NCI-H345 (cell line): Measurements from ENCODE around the gene OSMR.
"Not testable (repeated sequence)": the region's sequence is repeated elsewhere in the genome, so short reads cannot be mapped to it uniquely, and the experiment has no call there.

Experiments
- DNase-seq: peaks from one replicate; lab custom pipeline; 2025; lab: John Stamatoyannopoulos, UW

The OSMR gene

GRCh38 chr5:38831117-38831516 is 14.7 kb upstream of the OSMR start:
- no peak for DNase-seq

DNA sequence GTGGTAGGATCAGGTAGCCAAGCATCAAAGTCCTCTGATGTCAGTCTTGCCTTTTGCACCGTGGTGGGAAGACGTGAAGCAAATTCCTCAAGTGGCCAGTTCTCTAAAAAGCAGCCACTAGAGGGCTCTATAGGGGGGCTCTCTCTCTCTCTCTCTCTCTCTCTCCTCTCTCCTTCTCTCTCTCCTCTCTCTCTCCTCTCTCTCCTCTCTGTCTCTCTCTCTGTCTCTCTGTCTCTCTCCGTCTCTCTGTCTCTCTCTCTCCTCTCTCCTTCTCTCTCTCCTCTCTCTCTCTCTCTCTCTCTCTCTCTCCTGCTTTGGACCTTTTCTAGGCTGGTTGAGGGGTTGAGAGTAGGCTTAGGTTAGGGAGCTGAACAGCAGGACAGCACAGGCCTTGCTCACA is 13.9 kb upstream of the OSMR start:
- DNase-seq, result no peak

DNA sequence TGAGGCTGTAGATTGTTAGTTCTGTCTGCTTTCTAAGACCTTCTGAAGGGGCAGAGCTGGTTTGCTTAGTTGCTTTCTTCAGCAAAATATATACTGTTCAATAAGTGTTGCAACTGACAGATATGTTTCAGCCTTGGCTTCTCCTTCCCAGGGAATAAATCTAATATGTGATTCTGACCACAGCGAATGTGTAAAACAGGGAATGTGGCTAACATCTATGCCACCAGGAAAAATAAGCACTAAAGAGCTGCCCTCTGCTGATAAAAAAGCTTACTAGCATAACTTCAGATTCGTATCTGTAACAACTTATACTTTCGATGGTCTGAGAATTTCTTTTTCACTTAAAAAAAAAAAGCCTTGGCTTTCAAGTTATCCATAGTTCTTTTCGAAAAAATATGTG is 13.0 kb upstream of the OSMR start:
- no peak for DNase-seq

DNA sequence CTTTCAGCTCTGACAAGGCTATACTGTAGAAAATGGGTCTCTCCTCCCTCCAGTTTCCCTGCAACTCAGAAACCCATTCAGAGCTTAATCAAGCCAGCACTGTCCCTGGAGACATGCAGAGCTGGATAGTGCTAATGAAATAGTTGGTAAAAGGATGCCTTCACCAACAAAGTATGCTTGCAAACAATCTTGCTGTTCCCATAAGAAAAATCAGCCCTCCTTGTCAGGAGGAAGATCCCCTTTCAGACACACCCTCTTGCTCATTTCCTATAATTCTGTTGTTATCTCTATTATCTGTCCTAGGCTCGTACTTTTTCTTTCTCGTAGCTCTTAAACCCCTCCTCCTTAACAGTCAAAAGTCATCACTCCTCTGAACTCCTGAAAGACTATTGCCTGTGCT is 9.9 kb upstream of the OSMR start:
- no peak for DNase-seq

DNA sequence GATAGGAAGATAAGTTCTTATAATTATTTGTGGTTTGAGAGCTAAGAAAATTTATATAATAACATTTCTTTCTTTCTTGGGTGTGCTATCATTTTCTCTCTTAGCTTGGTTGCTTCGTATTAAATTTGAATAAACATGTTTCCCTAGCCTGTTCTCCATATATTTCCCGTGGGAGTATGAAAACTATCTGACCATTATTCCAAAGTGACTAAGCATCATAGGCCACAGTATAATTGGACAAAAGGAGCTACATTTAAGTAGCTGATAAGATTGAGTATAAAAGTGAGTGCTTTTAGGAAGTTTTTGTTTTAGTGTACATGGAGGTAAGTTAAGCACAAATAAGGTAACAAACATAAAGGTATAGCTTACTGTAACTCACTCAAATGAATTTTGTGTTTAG is 8.4 kb upstream of the OSMR start:
- no peak for DNase-seq

- no peak for DNase-seq
Measured at GRCh38 chr5:38837932-38838331, 7.9 kb upstream of the OSMR start.

DNA sequence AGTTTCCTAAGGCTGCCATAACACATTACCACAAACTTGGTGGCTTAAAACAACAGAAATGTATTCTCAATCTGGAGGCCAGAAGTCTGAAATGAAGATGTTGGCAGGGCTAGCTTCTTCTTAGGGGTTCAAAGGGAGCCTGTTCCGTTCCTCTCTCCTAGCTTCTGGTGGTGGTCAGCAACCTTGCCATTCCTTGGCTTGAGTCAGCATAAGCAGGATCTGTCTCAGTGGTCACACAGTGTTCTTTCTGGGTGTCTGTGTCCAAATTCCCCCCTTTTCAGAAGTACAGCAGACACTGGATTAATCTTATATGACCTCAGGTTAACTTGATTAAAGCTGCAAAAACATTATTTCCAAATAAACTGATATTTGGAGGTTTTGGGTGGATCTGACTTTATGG is 2.1 kb upstream of the OSMR start:
- no peak for DNase-seq

- no peak for DNase-seq
Measured at GRCh38 chr5:38846379-38847011, 683 bp downstream of the OSMR start.

GRCh38 chr5:38847559-38848347 is 1.9 kb downstream of the OSMR start:
- DNase-seq, result no peak

GRCh38 chr5:38848637-38849036 is 2.8 kb downstream of the OSMR start:
- DNase-seq, result no peak

DNA sequence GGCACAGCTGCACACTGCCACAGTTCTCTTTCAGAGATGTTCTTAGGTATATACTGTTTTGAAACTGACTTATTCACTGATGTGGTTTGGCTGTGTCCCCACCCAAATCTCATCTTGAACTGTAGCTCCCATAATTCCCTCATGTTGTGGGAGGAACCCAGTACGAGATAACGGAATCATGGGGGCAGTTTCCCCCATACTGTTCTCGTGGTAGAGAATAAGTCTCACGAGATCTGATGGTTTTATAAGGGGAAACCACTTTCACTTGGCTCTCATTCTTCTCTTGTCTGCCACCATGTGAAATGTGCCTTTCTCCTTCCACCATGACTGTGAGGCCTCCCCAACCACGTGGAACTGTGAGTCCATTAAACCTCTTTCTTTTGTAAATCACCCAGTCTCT is 5.8 kb downstream of the OSMR start:
- DNase-seq, result not testable (repeated sequence)

DNA sequence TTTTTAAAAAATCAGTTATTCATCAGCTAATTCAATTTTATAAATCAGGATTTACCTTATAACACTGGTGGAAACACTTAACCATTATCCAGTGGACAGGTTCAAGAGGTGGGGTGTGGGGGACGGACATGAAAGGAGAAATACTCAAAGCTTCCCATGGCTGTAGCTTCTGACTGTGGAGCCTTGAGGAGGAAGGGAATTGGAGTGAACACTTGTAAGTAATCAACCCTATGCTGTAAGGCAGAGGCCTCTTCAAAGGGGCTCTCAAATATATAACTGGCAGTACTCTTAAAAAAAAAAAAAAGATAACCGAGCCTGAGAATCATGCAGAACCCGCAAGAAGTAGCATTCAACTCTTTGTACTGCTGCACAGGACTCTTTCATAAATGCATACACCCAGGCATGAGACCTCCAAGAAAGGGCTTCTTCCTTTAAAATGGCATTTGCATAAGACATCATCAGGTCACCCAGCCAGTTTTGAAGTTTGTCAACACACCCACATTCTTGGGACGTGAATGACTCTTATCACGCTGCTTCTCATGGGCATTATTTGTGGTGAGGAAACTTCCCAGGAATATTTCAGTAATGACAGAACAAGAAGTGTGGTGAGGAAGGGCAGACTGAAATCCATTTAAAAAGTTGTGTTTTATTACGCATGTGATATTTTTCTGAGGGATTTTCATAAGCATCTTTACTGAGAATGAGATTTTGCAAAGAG is 8.1 kb downstream of the OSMR start:
- no peak for DNase-seq

- no peak for DNase-seq
Measured at GRCh38 chr5:38854907-38855306, 9.1 kb downstream of the OSMR start.

DNA sequence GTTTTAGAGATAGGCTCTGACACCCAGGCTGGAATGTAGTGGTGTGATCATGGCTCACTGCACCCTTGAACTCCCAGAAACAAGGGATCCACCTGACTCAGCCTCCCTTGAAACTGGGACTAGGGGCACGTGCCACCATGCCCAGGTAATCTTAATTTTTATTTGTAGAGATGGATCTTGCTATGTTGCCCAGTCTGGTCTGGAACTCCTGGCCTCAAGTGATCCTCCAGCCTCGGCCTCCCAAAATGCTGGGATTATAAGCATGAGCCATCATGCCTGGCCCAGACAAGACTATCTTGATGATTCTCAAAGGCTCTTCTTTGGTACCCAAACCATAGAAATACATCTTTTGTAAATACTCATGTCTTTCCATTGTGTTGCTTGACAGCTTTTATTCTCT is 10.8 kb downstream of the OSMR start:
- no peak for DNase-seq

- no peak for DNase-seq
Measured at GRCh38 chr5:38858839-38859238, 13.0 kb downstream of the OSMR start.

DNA sequence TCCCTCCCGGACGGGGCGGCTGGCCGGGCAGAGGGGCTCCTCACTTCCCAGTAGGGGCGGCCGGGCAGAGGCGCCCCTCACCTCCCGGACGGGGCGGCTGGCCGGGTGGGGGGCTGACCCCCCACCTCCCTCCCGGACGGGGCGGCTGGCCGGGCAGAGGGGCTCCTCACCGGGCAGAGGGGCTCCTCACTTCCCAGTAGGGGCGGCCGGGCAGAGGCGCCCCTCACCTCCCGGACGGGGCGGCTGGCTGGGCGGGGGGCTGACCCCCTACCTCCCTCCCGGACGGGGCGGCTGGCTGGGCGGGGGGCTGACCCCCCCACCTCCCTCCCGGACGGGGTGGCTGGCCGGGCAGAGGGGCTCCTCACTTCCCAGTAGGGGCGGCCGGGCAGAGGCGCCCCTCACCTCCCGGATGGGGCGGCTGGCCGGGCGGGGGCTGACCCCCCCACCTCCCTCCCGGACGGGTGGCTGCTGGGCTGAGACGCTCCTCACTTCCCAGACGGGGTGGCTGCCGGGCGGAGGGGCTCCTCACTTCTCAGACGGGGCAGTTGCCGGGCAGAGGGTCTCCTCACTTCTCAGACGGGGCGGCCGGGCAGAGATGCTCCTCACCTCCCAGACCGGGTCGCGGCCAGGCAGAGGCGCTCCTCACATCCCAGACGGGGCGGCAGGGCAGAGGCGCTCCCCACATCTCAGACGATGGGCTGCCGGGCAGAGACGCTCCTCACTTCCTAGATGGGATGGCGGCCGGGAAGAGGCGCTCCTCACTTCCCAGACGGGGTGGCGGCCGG is 16.4 kb downstream of the OSMR start:
- not testable (repeated sequence) for DNase-seq

GRCh38 chr5:38866362-38867031 is 20.7 kb downstream of the OSMR start:
- no peak for DNase-seq

DNA sequence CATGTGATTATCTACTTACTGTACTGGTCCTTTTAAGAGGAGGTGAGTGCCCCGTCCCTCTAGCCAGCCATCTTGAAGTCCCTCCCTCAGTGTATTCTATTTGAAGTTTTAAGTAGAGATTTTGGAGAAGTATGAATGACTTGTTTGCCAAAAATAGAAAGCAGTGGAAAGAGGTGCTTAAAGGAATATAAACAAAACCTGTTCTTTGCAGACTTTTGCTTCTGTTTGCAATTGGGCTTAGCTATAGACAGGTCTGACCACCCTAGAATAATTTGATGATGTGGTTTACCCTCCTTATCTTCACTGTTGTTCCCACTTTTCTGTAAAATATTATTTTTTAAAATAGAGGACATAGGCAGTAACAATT is 21.2 kb downstream of the OSMR start:
- no peak for DNase-seq

GRCh38 chr5:38867416-38867815 is 21.6 kb downstream of the OSMR start:
- no peak for DNase-seq

GRCh38 chr5:38870595-38870994 is 24.8 kb downstream of the OSMR start:
- no peak for DNase-seq

GRCh38 chr5:38871058-38871605 is 25.3 kb downstream of the OSMR start:
- DNase-seq, result no peak
